ENCODE data around the gene LPCAT3. TPM values are rescaled to one million over a fixed set of nuclear protein-coding genes. Genes with fewer than 3 reads are reported as not detected.
A peak's percentile ranks its signal among the peaks of the same experiment; 100 is the strongest.

Gene LPCAT3
- total RNA-seq, 1 donor from 2014 or later = 42.0 TPM

- H3K27me3 ChIP-seq = no peaks in the 10 kb centered on the region
- H3K9me3 ChIP-seq = no peaks in the 10 kb centered on the region
- DNase-seq (ENCODE audit: extremely low spot score in 2 of 2) = no peak
- H3K27ac ChIP-seq = peak overlapping the region; percentile 84
- H3K36me3 ChIP-seq = peaks cover 0 to 52% of the 10 kb centered on the region in 2 donors
- peak overlapping the region; percentile 57 to 91 for H3K4me3 ChIP-seq
- H3K4me1 ChIP-seq = peaks cover 29% of the 10 kb centered on the region
- intact Hi-C loops (cut with DNase I) = loop anchor here (5.0 kb wide), 1 partner anchor 47 kb away; the partner anchor contains the start of gene LPCAT3
- TF ChIP-seq POLR2AphosphoS5 (IDR thresholded peaks at IDR 0.05; ENCODE audit: insufficient read depth in 1 of 2, low read depth in 1 of 2) = no peak
- no peak for TF ChIP-seq POLR2A (IDR thresholded peaks at IDR 0.05)
- TF ChIP-seq, protein P1, sequence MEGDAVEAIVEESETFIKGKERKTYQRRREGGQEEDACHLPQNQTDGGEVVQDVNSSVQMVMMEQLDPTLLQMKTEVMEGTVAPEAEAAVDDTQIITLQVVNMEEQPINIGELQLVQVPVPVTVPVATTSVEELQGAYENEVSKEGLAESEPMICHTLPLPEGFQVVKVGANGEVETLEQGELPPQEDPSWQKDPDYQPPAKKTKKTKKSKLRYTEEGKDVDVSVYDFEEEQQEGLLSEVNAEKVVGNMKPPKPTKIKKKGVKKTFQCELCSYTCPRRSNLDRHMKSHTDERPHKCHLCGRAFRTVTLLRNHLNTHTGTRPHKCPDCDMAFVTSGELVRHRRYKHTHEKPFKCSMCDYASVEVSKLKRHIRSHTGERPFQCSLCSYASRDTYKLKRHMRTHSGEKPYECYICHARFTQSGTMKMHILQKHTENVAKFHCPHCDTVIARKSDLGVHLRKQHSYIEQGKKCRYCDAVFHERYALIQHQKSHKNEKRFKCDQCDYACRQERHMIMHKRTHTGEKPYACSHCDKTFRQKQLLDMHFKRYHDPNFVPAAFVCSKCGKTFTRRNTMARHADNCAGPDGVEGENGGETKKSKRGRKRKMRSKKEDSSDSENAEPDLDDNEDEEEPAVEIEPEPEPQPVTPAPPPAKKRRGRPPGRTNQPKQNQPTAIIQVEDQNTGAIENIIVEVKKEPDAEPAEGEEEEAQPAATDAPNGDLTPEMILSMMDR (IDR thresholded peaks at IDR 0.05) = no peak
Measured at GRCh38 chr12:6970096-6970527, 48.2 kb downstream of the LPCAT3 start.

DNA sequence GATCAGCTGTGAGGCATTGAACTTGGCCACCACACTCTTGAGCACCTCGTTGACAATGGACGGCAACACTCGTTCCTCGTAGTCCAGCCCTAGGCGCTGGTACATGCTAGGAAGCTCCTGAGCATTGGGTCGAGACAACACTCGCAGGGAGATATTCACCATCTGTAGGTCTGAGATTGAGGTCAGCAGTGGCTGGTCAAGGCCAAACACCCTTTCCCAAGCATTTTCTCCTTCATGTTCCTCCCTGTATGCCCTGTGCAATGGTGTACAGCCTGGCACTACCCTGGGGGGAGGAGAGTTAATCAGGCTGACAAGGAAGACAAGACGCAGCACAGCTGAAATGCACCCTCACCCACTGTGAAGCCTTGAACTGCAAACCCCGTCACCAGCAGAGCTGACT is 49.9 kb downstream of the LPCAT3 start:
- intact Hi-C loops (cut with DNase I) = no loop called here
- H3K36me3 ChIP-seq = peaks cover 0 to 37% of the 10 kb centered on the region in 2 donors

DNA sequence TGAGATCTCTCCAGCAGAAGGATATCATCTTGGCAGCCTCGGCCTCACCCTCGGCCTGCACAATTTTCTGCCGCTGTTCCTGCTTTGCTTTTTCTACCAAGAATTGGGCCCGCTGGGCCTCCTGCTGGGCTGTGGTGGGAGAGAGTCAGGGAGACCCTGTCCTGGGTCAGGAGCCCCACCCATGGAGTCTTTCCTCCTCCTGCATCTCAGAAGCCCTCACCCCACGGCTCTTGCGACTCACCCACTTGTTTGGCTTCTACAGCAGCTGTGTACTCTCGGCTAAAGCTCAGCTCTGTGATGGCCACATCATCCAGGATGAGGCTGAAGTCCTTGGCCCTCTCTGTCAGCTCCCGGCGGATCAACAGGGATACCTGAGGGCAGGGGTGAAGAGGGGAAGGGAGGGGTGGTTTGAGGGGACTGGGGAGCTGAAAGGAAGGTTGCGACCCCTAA is 50.6 kb downstream of the LPCAT3 start:
- peaks cover 38% of the 10 kb centered on the region for H3K4me1 ChIP-seq
- intact Hi-C loops (cut with DNase I) = no loop called here
- H3K36me3 ChIP-seq = peaks cover 0 to 37% of the 10 kb centered on the region in 2 donors
- no peak for TF ChIP-seq POLR2AphosphoS5 (IDR thresholded peaks at IDR 0.05; ENCODE audit: insufficient read depth in 1 of 2, low read depth in 1 of 2)
- TF ChIP-seq, protein P1 (IDR thresholded peaks at IDR 0.05) = no peak
- H3K9me3 ChIP-seq = no peaks in the 10 kb centered on the region
- no peak overlapping the region for H3K4me3 ChIP-seq
- no peak for DNase-seq (ENCODE audit: extremely low spot score in 2 of 2)
- no peaks in the 10 kb centered on the region for H3K27me3 ChIP-seq
- no peak overlapping the region for H3K27ac ChIP-seq

More for the DNA sequence above, 49.9 kb downstream of the LPCAT3 start:
- peaks cover 37% of the 10 kb centered on the region for H3K4me1 ChIP-seq
- H3K27me3 ChIP-seq = no peaks in the 10 kb centered on the region
- H3K27ac ChIP-seq = no peak overlapping the region
- no peak for TF ChIP-seq POLR2AphosphoS5 (IDR thresholded peaks at IDR 0.05; ENCODE audit: insufficient read depth in 1 of 2, low read depth in 1 of 2)
- TF ChIP-seq, protein P1 (IDR thresholded peaks at IDR 0.05) = no peak
- TF ChIP-seq POLR2A (IDR thresholded peaks at IDR 0.05) = no peak
- no peak overlapping the region for H3K4me3 ChIP-seq
- H3K9me3 ChIP-seq = no peaks in the 10 kb centered on the region
- DNase-seq (ENCODE audit: extremely low spot score in 2 of 2) = no peak

DNA sequence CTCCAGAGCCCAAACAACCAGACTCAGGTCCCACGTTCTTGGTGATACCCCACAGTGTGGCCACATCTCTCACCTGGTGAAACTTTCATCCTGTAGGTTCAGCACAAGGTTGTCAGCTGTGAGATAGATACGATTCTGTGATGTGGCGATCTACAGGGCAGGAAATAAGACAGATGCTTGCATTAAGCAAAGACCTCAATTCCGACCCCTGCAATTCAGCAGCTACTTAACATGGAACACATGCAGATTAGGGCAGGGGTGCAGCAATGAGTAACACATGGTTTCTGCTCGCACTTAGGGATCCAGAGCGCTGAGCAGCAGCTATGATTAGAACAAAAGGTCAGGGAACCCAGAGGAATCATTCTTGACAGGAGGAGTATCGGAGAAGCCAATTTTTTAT is 51.9 kb downstream of the LPCAT3 start:
- Histone ChIP-seq H3K4me1 (peaks cover 44% of the 10 kb centered on the region), H3K36me3 (peaks cover 0 to 37% of the 10 kb centered on the region in 2 donors), H3K4me3 (no peak overlapping the region), H3K27ac (no peak overlapping the region), H3K9me3 (no peaks in the 10 kb centered on the region), H3K27me3 (no peaks in the 10 kb centered on the region)
- DNase-seq (ENCODE audit: extremely low spot score in 2 of 2) = no peak
- TF ChIP-seq, protein P1 (IDR thresholded peaks at IDR 0.05) = no peak
- TF ChIP-seq POLR2A (IDR thresholded peaks at IDR 0.05) (no peak), POLR2AphosphoS5 (IDR thresholded peaks at IDR 0.05; ENCODE audit: insufficient read depth in 1 of 2, low read depth in 1 of 2) (no peak)
- intact Hi-C loops (cut with DNase I) = no loop called here

GRCh38 chr12:6965714-6966113 is 52.6 kb downstream of the LPCAT3 start:
- TF ChIP-seq, protein P1 (IDR thresholded peaks at IDR 0.05) = no peak
- TF ChIP-seq POLR2A (IDR thresholded peaks at IDR 0.05) (no peak), POLR2AphosphoS5 (IDR thresholded peaks at IDR 0.05; ENCODE audit: insufficient read depth in 1 of 2, low read depth in 1 of 2) (no peak)
- no peak overlapping the region for H3K4me3 ChIP-seq
- peaks cover 48% of the 10 kb centered on the region for H3K4me1 ChIP-seq
- no peak for DNase-seq (ENCODE audit: extremely low spot score in 2 of 2)
- peaks cover 0 to 37% of the 10 kb centered on the region in 2 donors for H3K36me3 ChIP-seq
- peak overlapping the region; percentile 87 for H3K27ac ChIP-seq
- H3K27me3 ChIP-seq = no peaks in the 10 kb centered on the region
- intact Hi-C loops (cut with DNase I) = no loop called here
- no peaks in the 10 kb centered on the region for H3K9me3 ChIP-seq
